Lower leg skin (tissue), 4 donors: ENCODE measurements around the gene FTO. TPM values are rescaled to one million over a fixed set of nuclear protein-coding genes. Genes with fewer than 3 reads are reported as not detected.

Experiments
- DNase-seq, 2 donors: peaks; one replicate each; pipeline ENCODE4 v3.0.0-alpha.2; 2019; ENCODE audit warnings: low spot score in 2 of 2
- H3K4me3 ChIP-seq: fragments of 200-600 bp; sonication (generic); 2 replicates; pipeline ENCODE4 v1.5.1; 2017; ENCODE audit warnings: mild to moderate bottlenecking, low read depth; ENCODE audit not compliant: poor library complexity, severe bottlenecking
- POLR2A ChIP-seq, 2 donors: fragments of 450-650 bp; IDR thresholded peaks; one replicate each; pipeline ENCODE4 v1.6.1; 2016 to 2017; ENCODE audit warnings: antibody characterized with exemption in 2 of 2, mild to moderate bottlenecking in 1 of 2, moderate library complexity in 1 of 2
- WGBS, 2 donors: methylation state at CpG; one replicate each; pipeline ENCODE4 v1.1.5; 2018; 5-methylcytosine and 5-hydroxymethylcytosine counted together
- intact Hi-C: fragments of 100-400 bp; cut with DNase I; formaldehyde crosslinking; loops from one replicate; pipeline ENCODE4 v1.15.0; 2023; ENCODE audit warnings: low total_unique reads
- total RNA-seq, 4 donors: library from RNA; depleted of rRNA; stranded (reverse); fragments of >200 nt; gene quantifications; one replicate each; pipeline ENCODE4 v1.1.0, GENCODE V29; 2016
- TF ChIP-seq, protein P1 (sequence below), 3 donors: fragments of 450-650 bp; IDR thresholded peaks; one replicate each; pipeline ENCODE4 v1.5.1; 2016; ENCODE audit warnings: antibody characterized with exemption in 3 of 3, mild to moderate bottlenecking in 3 of 3, moderate library complexity in 2 of 3

FTO gene
- total RNA-seq, 4 donors from 2014 or later: 61.2 to 88.2 (median 64.1) TPM

DNA sequence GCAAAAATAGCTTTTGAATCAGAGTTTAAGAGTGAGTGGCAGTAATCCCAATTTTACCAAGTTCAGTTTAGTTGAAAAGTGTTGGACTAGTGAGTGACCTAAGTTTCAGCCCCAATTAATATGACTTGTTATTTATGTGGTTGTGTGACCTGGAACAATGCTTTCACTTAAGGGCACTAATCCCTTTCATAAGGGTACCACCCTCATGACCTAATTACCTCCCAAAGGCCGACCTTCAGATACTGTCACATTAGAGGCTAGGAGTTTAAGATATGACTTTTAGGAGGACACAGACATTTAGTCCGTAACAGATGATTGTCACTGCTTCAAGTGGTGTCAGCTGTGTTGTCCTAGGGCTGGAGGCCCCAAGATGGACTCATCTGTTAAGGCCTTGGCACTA lies 392.7 kb downstream of the FTO start:
- DNase-seq: no peak
- TF ChIP-seq POLR2A (IDR thresholded peaks at IDR 0.05): no peak
- TF ChIP-seq, protein P1, sequence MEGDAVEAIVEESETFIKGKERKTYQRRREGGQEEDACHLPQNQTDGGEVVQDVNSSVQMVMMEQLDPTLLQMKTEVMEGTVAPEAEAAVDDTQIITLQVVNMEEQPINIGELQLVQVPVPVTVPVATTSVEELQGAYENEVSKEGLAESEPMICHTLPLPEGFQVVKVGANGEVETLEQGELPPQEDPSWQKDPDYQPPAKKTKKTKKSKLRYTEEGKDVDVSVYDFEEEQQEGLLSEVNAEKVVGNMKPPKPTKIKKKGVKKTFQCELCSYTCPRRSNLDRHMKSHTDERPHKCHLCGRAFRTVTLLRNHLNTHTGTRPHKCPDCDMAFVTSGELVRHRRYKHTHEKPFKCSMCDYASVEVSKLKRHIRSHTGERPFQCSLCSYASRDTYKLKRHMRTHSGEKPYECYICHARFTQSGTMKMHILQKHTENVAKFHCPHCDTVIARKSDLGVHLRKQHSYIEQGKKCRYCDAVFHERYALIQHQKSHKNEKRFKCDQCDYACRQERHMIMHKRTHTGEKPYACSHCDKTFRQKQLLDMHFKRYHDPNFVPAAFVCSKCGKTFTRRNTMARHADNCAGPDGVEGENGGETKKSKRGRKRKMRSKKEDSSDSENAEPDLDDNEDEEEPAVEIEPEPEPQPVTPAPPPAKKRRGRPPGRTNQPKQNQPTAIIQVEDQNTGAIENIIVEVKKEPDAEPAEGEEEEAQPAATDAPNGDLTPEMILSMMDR (IDR thresholded peaks at IDR 0.05): no peak
- no peak overlapping the region for H3K4me3 ChIP-seq
- WGBS, 2 donors: 98% methylated on average over 2 of the region's 2 CpGs
- intact Hi-C loops: no loop called here

DNA sequence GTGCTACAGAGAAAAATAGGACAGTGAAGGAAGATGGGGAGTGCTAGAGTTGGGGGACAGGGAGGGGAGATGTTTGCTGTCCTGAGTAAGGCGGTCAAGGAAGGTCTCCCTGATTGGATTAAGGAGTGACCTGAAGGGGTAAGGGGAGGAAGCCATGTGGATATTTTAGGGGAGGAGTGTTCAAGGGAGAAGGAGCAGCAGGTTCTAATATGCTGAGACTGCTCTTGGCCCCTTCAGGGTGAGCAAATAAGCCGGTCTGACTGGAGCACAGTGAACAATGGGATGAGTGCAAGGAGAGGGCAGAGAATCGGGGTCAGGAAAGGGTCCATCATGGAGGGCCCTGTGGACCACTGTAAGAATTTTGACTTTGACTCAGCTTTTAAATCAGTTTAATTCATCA lies 393.8 kb downstream of the FTO start:
- WGBS, 2 donors: 58 to 90% methylated on average over 3 of the region's 3 CpGs
- intact Hi-C loops: no loop called here
- TF ChIP-seq, protein P1 (IDR thresholded peaks at IDR 0.05): no peak
- no peak for TF ChIP-seq POLR2A (IDR thresholded peaks at IDR 0.05)
- no peak overlapping the region for H3K4me3 ChIP-seq
- DNase-seq: no peak

DNA sequence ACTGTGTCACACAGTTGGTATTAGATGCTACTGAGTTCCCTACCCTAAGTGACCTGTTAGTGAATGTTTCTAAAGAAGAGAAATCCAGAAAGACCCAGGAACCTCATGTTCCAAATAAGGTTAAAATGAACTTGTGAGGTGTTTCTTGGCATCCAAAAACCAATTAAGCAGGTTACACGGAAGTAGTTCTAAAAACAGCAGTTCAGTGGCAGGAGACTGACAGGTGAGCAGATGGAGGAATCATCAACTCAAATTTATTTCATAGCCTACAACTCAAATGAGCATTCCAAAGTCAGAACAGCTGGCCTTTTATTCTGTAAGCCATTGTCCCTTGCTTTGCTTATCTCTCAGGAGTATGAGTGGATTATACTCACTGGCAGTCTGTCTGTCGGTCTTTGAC lies 394.3 kb downstream of the FTO start:
- no peak overlapping the region for H3K4me3 ChIP-seq
- intact Hi-C loops: no loop called here
- TF ChIP-seq, protein P1 (IDR thresholded peaks at IDR 0.05): no peak
- TF ChIP-seq POLR2A (IDR thresholded peaks at IDR 0.05): no peak
- 57 to 61% methylated on average over 2 of the region's 2 CpGs for WGBS, 2 donors
- no peak for DNase-seq

DNA sequence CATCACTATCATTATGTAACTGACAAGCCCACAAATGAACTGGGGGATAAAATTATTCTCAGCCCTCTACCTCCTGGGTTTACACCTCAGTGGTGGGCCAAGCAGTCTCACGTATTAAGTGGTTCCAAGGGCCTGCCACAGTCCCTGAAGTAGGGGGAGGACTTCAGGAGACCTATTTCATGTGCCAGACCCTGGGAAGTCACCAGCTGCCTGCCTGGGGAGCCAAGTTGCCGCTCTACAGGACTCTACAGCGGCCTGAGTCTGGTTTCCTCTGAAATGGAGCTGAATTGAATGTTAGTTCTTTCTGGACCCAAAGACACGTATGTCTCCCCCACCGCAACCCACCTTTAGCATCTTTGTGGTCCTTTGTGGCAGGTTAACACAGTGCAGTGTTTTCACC lies 395.7 kb downstream of the FTO start:
- DNase-seq: no peak
- intact Hi-C loops: no loop called here
- H3K4me3 ChIP-seq: no peak overlapping the region
- no peak for TF ChIP-seq POLR2A (IDR thresholded peaks at IDR 0.05)
- TF ChIP-seq, protein P1 (IDR thresholded peaks at IDR 0.05): no peak
- WGBS, 2 donors: 78 to 92% methylated on average over 5 of the region's 5 CpGs

DNA sequence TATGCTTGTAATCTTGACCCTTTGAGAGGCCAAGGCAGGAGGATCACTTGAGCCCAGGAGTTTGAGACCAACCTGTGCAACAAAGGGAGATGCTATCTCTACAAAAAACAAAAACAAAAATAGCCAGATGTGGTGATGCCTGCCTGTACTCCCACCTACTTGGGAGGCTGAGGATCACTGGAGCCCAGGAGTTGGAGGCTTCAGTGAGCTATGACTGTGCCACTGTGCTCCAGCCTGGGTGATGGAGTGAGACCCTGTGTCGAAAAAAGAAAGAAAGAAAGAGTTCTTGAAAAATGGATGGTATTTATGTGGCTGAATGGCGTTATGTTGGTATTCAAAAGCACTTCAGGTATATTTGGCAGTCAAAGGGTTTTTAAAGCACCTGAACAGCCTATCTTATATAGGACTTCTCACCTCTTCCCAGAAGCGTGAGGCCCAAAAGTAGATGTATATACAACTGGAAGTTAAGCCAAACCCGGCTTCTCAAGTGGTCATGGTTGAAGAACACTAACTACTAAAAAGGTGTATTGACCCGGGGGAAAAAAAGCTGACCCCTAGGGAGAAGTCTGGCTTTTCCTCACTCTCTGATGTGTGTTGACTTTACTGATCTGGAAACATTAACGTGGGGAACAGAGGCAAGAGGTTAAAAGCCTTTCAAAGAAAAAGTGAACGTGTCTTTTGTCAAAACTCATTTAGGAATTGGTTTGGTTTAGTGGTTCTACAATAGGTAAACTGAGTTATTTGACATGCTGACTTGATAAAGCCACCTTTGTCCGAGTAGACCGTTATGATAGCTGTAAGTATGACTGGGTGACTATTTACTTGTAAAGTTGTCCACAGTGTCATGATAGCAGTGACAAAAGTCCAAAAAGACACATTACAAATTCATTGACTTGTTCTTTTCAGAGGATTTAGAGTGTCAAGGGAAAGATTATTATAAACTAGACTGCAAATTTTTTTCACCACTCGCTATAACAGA lies 399.2 kb downstream of the FTO start:
- intact Hi-C loops: no loop called here
- TF ChIP-seq, protein P1 (IDR thresholded peaks at IDR 0.05): no peak
- TF ChIP-seq POLR2A (IDR thresholded peaks at IDR 0.05): no peak
- H3K4me3 ChIP-seq: no peak overlapping the region
- DNase-seq: no peak
- 93 to 94% methylated on average over 10 of the region's 10 CpGs for WGBS, 2 donors
